GM23338 (cell line): ENCODE measurements around the gene USP38.

Source experiments
- CREB1 ChIP-seq: fragments of 250-450 bp; sonication (Bioruptor Pico); IDR thresholded peaks from 2 replicates; pipeline ENCODE4 v1.5.0; 2020; ENCODE audit warnings: low read depth, mild to moderate bottlenecking, moderate library complexity
- CTCF ChIP-seq, 2 experiments: fragments of 200-600 bp in 1 of 2; sonication (generic) in 1 of 2; conservative IDR thresholded peaks; 2 replicates each; pipeline versions ENCODE4 v1.5.1 to v1.6.1; 2016 to 2017; ENCODE audit warnings: antibody characterized with exemption in 2 of 2, low read depth in 2 of 2, mild to moderate bottlenecking in 2 of 2, moderate library complexity in 1 of 2
- ETS1 ChIP-seq: IDR thresholded peaks from 2 replicates; pipeline ENCODE4 v1.6.1; 2016; ENCODE audit warnings: antibody characterized with exemption
- EZH2 ChIP-seq: fragments of 200-600 bp; sonication (generic); IDR thresholded peaks from one replicate; pipeline ENCODE4 v1.8.0; 2017; ENCODE audit warnings: antibody characterized with exemption, mild to moderate bottlenecking, low read depth; ENCODE audit not compliant: unreplicated experiment
- EZH2phosphoT487 ChIP-seq: fragments of 200-600 bp; sonication (generic); IDR thresholded peaks from one replicate; pipeline ENCODE4 v1.8.1; 2018; ENCODE audit warnings: antibody characterized with exemption; ENCODE audit not compliant: unreplicated experiment
- JUNB ChIP-seq: IDR thresholded peaks from one replicate; pipeline ENCODE4 v1.6.1; 2016; ENCODE audit warnings: antibody characterized with exemption; ENCODE audit not compliant: unreplicated experiment
- NANOG ChIP-seq: IDR thresholded peaks from 2 replicates; pipeline ENCODE4 v1.6.1; 2016; ENCODE audit warnings: antibody characterized with exemption, borderline replicate concordance
- POLR2AphosphoS5 ChIP-seq: IDR thresholded peaks from 2 replicates; pipeline ENCODE4 v1.6.1; 2016; ENCODE audit warnings: antibody characterized with exemption, low read depth
- STAT1 ChIP-seq: IDR thresholded peaks from one replicate; pipeline ENCODE4 v1.6.1; 2016; ENCODE audit warnings: antibody characterized with exemption; ENCODE audit not compliant: unreplicated experiment
- ZNF331 ChIP-seq: fragments of 250-450 bp; sonication (Bioruptor Pico); IDR thresholded peaks from 2 replicates; pipeline ENCODE4 v1.5.0; 2020; ENCODE audit warnings: low read depth, mild to moderate bottlenecking, moderate library complexity
- TF ChIP-seq, protein P1 (sequence below): IDR thresholded peaks from one replicate; pipeline ENCODE4 v1.6.1; 2018; ENCODE audit warnings: antibody characterized with exemption; ENCODE audit not compliant: unreplicated experiment

- no peak for TF ChIP-seq CTCF (conservative IDR thresholded peaks at IDR 0.05; ENCODE audit: low read depth in 2 of 2)
- no peak for TF ChIP-seq EZH2
- TF ChIP-seq, protein P1, sequence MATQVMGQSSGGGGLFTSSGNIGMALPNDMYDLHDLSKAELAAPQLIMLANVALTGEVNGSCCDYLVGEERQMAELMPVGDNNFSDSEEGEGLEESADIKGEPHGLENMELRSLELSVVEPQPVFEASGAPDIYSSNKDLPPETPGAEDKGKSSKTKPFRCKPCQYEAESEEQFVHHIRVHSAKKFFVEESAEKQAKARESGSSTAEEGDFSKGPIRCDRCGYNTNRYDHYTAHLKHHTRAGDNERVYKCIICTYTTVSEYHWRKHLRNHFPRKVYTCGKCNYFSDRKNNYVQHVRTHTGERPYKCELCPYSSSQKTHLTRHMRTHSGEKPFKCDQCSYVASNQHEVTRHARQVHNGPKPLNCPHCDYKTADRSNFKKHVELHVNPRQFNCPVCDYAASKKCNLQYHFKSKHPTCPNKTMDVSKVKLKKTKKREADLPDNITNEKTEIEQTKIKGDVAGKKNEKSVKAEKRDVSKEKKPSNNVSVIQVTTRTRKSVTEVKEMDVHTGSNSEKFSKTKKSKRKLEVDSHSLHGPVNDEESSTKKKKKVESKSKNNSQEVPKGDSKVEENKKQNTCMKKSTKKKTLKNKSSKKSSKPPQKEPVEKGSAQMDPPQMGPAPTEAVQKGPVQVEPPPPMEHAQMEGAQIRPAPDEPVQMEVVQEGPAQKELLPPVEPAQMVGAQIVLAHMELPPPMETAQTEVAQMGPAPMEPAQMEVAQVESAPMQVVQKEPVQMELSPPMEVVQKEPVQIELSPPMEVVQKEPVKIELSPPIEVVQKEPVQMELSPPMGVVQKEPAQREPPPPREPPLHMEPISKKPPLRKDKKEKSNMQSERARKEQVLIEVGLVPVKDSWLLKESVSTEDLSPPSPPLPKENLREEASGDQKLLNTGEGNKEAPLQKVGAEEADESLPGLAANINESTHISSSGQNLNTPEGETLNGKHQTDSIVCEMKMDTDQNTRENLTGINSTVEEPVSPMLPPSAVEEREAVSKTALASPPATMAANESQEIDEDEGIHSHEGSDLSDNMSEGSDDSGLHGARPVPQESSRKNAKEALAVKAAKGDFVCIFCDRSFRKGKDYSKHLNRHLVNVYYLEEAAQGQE: no peak
- TF ChIP-seq EZH2phosphoT487: no peak
- no peak for TF ChIP-seq POLR2AphosphoS5
- TF ChIP-seq JUNB: no peak
- TF ChIP-seq CREB1: no peak
- TF ChIP-seq NANOG: no peak
- no peak for TF ChIP-seq ETS1
- TF ChIP-seq STAT1: no peak
- TF ChIP-seq ZNF331: no peak
Measured at GRCh38 chr4:143240939-143241679, 56.4 kb downstream of the USP38 start.
